HCT116 (cell line): ENCODE results near the gene SKAP1. TPM values are rescaled to one million over a fixed set of nuclear protein-coding genes. Genes with fewer than 3 reads are reported as not detected.
A peak's percentile ranks its signal among the peaks of the same experiment; 100 is the strongest.

ENCODE experiments used
- ATAC-seq: fragments of 200-7000 bp; cut with Tn5 transposase; 2 replicates; pipeline ENCODE4 v1.9.1; 2020; ENCODE audit warnings: mild to moderate bottlenecking, moderate library complexity
- BruUV-seq: library from RNA; stranded (reverse); fragments of 400-500 nt; replicated peaks from 2 replicates; lab custom pipeline; 2021; lab: Mats Ljungman, UMichigan
- CTCF ChIA-PET: fragments of 300-600 bp; sonication (Branson Sonifier 250); formaldehyde crosslinking; loops from one replicate; lab custom pipeline; 2021; ENCODE audit warnings: antibody characterized with exemption; lab: Charles Lee
- POLR2A ChIA-PET: fragments of 300-600, 350-600 bp; sonication (Branson Sonifier 250); formaldehyde crosslinking; loops from one replicate; lab custom pipeline; 2021; ENCODE audit warnings: antibody characterized with exemption; lab: Charles Lee
- RAD21 ChIA-PET, 2 experiments: fragments of 300-600 bp; sonication (Branson Sonifier 250); formaldehyde crosslinking; loops; one replicate each; lab custom pipeline; 2023; ENCODE audit warnings: low total read pairs in 2 of 2; ENCODE audit not compliant: uncharacterized antibody in 2 of 2, unreplicated experiment in 2 of 2, low non-redundant PET in 1 of 2; lab: Charles Lee
- DNase-seq: peaks from one replicate; pipeline ENCODE4 v3.0.0-alpha.2; 2010; ENCODE audit warnings: low read depth, low spot score
- H2AFZ ChIP-seq: fragments of 200-600 bp; shearing (Covaris generic), sonication (generic); 2 replicates; pipeline ENCODE4 v1.6.1; 2017; ENCODE audit warnings: low read depth, mixed run types, mixed read lengths, antibody characterized with exemption, low read length; ENCODE audit not compliant: poor library complexity, severe bottlenecking
- H3K27ac ChIP-seq: 2 replicates; pipeline ENCODE4 v1.5.1; 2012; ENCODE audit warnings: low read depth, low read length
- H3K27me3 ChIP-seq: fragments of 200-600 bp; sonication (generic); 2 replicates; pipeline ENCODE4 v1.6.1; 2016; ENCODE audit warnings: mixed run types, low read length, mixed read lengths; ENCODE audit not compliant: insufficient read depth
- H3K36me3 ChIP-seq, 2 experiments: fragments of 200-500 bp in 1 of 2; fragments of 200-600 bp in 1 of 2; sonication (Bioruptor generic) in 1 of 2; sonication (generic) in 1 of 2; 2 replicates each; pipeline versions ENCODE4 v1.5.1 to v1.6.1; 2014 to 2016; ENCODE audit warnings: low read length in 2 of 2, inconsistent platforms in 1 of 2, mixed read lengths in 1 of 2, mixed run types in 1 of 2; ENCODE audit not compliant: insufficient read depth in 2 of 2, control insufficient read depth in 1 of 2
- H3K4me1 ChIP-seq, 2 experiments: fragments of 200-600 bp in 1 of 2; sonication (generic) in 1 of 2; 2 replicates each; pipeline versions ENCODE4 v1.5.1 to v1.6.1; 2012 to 2017; ENCODE audit warnings: low read length in 2 of 2, inconsistent platforms in 1 of 2, mild to moderate bottlenecking in 1 of 2, mixed read lengths in 1 of 2, mixed run types in 1 of 2, moderate library complexity in 1 of 2; ENCODE audit not compliant: insufficient read depth in 2 of 2, control insufficient read depth in 1 of 2
- H3K4me2 ChIP-seq: fragments of 200-600 bp; sonication (generic); 2 replicates; pipeline ENCODE4 v1.6.1; 2017; ENCODE audit warnings: mixed run types, low read length, mixed read lengths
- H3K4me3 ChIP-seq, 2 experiments: fragments of 200-600 bp in 1 of 2; sonication (generic) in 1 of 2; replicated peaks in 1 of 2; 2 replicates each; pipeline ENCODE4 v1.5.1; 2011 to 2016; ENCODE audit warnings: low read length in 2 of 2, control low read depth in 1 of 2, low read depth in 1 of 2, mild to moderate bottlenecking in 1 of 2, mixed read lengths in 1 of 2, mixed run types in 1 of 2
- H3K79me2 ChIP-seq: fragments of 200-600 bp; sonication (generic); 2 replicates; pipeline ENCODE4 v1.6.1; 2017; ENCODE audit warnings: mild to moderate bottlenecking, mixed run types, low read length, moderate library complexity, mixed read lengths; ENCODE audit not compliant: insufficient read depth
- H3K9ac ChIP-seq: fragments of 200-600 bp; sonication (generic); 2 replicates; pipeline ENCODE4 v1.6.1; 2016; ENCODE audit warnings: low read length, mixed read lengths
- H3K9me2 ChIP-seq: fragments of 200-600 bp; sonication (generic), shearing (Covaris generic); 2 replicates; pipeline ENCODE4 v1.6.1; 2017; ENCODE audit warnings: mixed run types, mild to moderate bottlenecking, moderate library complexity; ENCODE audit not compliant: insufficient read depth
- H3K9me3 ChIP-seq, 2 experiments: fragments of 200-500 bp in 1 of 2; fragments of 200-600 bp in 1 of 2; sonication (Bioruptor generic) in 1 of 2; sonication (generic) in 1 of 2; 2 replicates each; pipeline ENCODE4 v1.6.1; 2014 to 2017; ENCODE audit warnings: low read length in 2 of 2, mixed read lengths in 2 of 2, inconsistent platforms in 1 of 2, low read depth in 1 of 2, mild to moderate bottlenecking in 1 of 2, mixed run types in 1 of 2, moderate library complexity in 1 of 2; ENCODE audit not compliant: control insufficient read depth in 1 of 2, insufficient read depth in 1 of 2
- H4K20me1 ChIP-seq: fragments of 200-600 bp; sonication (generic), shearing (Covaris generic); 2 replicates; pipeline ENCODE4 v1.6.1; 2017; ENCODE audit warnings: mixed run types, mild to moderate bottlenecking, moderate library complexity; ENCODE audit not compliant: insufficient read depth
- ELF1 ChIP-seq: IDR thresholded peaks from 2 replicates; pipeline ENCODE4 v1.6.1; 2012; ENCODE audit warnings: low read depth, borderline replicate concordance
- EZH2phosphoT487 ChIP-seq: fragments of 200-600 bp; IDR thresholded peaks from 2 replicates; pipeline ENCODE4 v1.6.1; 2018; ENCODE audit warnings: antibody characterized with exemption, borderline replicate concordance
- FOSL1 ChIP-seq: IDR thresholded peaks from 2 replicates; pipeline ENCODE4 v1.6.1; 2012; ENCODE audit warnings: low read depth
- JUND ChIP-seq: IDR thresholded peaks from 2 replicates; pipeline ENCODE4 v1.6.1; 2012
- POLR2A ChIP-seq: IDR thresholded peaks from 2 replicates; pipeline ENCODE4 v1.7.0; 2011; ENCODE audit warnings: borderline replicate concordance; ENCODE audit not compliant: insufficient read depth, insufficient read length; ENCODE audit errors: extremely low read depth
- RAD21 ChIP-seq: IDR thresholded peaks from 2 replicates; pipeline ENCODE4 v1.6.1; 2012; ENCODE audit warnings: low read depth, mild to moderate bottlenecking
- SIN3A ChIP-seq: IDR thresholded peaks from 2 replicates; pipeline ENCODE4 v1.6.1; 2012; ENCODE audit warnings: low read depth
- SP1 ChIP-seq: IDR thresholded peaks from 2 replicates; pipeline ENCODE4 v1.6.1; 2012; ENCODE audit warnings: low read depth
- intact Hi-C: fragments of 100-400 bp; cut with micrococcal nuclease; formaldehyde crosslinking; loops from 2 replicates; pipeline ENCODE4 v1.10.0; 2022
- total RNA-seq: library from RNA; stranded (reverse); gene quantifications from one replicate; pipeline ENCODE4 v1.2.1, GENCODE V29; 2021; ENCODE audit not compliant: unreplicated experiment
- TF ChIP-seq, protein P1 (sequence below): IDR thresholded peaks from 2 replicates; pipeline ENCODE4 v1.6.1; 2011; ENCODE audit warnings: mild to moderate bottlenecking, low read length, moderate library complexity; ENCODE audit not compliant: insufficient replicate concordance; ENCODE audit errors: extremely low read depth
- TF ChIP-seq, protein P2 (sequence below): IDR thresholded peaks from 2 replicates; pipeline ENCODE4 v1.6.1; 2012
- TF ChIP-seq, protein P3 (sequence below), 3 experiments: fragments of 200-600 bp in 1 of 3; sonication (generic) in 1 of 3; IDR thresholded peaks in 2 of 3; conservative IDR thresholded peaks in 1 of 3; 2 replicates each; pipeline ENCODE4 v1.5.1; 2012 to 2017; ENCODE audit warnings: low read depth in 2 of 3, low read length in 2 of 3, antibody characterized with exemption in 1 of 3, borderline replicate concordance in 1 of 3, control low read depth in 1 of 3, mild to moderate bottlenecking in 1 of 3, mixed read lengths in 1 of 3, mixed run types in 1 of 3, moderate library complexity in 1 of 3; ENCODE audit not compliant: insufficient read depth in 1 of 3

Gene SKAP1
- total RNA-seq, 1 experiment from 2014 or later, result 12.4 TPM

DNA sequence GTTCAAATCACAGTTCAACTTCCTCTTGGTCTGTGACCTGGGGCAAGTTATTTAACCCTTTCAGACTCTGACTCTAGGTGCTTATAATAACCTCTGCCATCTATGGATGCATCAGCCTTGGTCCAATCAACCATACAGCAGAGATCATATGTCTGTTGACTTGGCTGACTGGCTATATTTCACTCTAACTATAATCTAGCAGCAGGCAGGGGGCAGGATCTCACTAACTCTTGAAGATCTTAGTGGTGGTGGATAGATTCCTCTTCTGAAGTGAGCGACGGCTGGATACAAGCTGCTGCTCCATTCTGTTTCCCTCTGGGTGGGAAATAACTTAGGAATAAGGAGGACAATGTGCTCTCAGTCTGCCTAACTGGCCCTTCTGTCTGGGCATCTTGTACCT, 146.6 kb downstream of the SKAP1 start:
- H3K4me2 ChIP-seq, result no peak overlapping the region
- ChIA-PET RAD21 (no interaction called here), POLR2A (interaction anchor here (2.1 kb wide), 1 partner anchor 18 kb away, joined by 6 read pairs; no protein-coding TSS in a partner anchor), CTCF (interaction anchor here (16.8 kb wide), 1 partner anchor 21 kb away, joined by 152 read pairs; no protein-coding TSS in a partner anchor)
- H3K79me2 ChIP-seq, result no peaks in the 10 kb centered on the region
- H3K27me3 ChIP-seq, result no peaks in the 10 kb centered on the region
- no peak for TF ChIP-seq JUND
- no peak for TF ChIP-seq POLR2A
- TF ChIP-seq, protein P1, sequence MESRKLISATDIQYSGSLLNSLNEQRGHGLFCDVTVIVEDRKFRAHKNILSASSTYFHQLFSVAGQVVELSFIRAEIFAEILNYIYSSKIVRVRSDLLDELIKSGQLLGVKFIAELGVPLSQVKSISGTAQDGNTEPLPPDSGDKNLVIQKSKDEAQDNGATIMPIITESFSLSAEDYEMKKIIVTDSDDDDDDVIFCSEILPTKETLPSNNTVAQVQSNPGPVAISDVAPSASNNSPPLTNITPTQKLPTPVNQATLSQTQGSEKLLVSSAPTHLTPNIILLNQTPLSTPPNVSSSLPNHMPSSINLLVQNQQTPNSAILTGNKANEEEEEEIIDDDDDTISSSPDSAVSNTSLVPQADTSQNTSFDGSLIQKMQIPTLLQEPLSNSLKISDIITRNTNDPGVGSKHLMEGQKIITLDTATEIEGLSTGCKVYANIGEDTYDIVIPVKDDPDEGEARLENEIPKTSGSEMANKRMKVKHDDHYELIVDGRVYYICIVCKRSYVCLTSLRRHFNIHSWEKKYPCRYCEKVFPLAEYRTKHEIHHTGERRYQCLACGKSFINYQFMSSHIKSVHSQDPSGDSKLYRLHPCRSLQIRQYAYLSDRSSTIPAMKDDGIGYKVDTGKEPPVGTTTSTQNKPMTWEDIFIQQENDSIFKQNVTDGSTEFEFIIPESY, result no peak
- no peak for TF ChIP-seq RAD21
- TF ChIP-seq SIN3A, result no peak
- TF ChIP-seq, protein P2, sequence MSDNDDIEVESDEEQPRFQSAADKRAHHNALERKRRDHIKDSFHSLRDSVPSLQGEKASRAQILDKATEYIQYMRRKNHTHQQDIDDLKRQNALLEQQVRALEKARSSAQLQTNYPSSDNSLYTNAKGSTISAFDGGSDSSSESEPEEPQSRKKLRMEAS, result no peak
- no peak overlapping the region for H3K9ac ChIP-seq
- H2AFZ ChIP-seq, result no peak overlapping the region
- H3K9me3 ChIP-seq, result no peaks in the 10 kb centered on the region
- H3K36me3 ChIP-seq, result no peaks in the 10 kb centered on the region
- no peaks in the 10 kb centered on the region for H4K20me1 ChIP-seq
- no TSS peak for BruUV-seq
- H3K4me3 ChIP-seq, result no peak overlapping the region
- H3K9me2 ChIP-seq, result no peaks in the 10 kb centered on the region
- ATAC-seq (peak; percentile 61), DNase-seq (no peak)
- H3K27ac ChIP-seq, result no peak overlapping the region
- peaks cover 0 to 10% of the 10 kb centered on the region in 2 experiments; a peak in 2 of 4 replicates for H3K4me1 ChIP-seq
- intact Hi-C loops, result no loop called here

DNA sequence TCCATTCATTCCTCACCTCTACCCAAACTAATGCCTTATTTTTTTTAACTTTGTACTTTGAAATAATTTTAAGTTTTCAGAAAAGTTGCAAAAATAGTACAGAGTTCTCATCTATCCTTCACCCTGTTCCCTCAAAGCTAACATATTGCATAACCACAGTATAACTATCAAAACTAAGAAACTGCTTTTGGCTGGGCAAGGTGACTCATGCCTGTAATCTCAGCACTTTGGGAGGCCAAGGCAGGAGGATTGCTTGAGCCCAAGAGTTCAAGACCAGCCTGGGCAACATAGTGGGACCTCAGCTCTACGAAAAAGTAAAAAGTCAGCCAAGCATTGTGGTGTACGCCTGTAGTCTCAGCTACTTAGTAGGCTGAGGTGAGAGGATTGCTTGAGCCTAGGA, 147.7 kb downstream of the SKAP1 start:
- ChIA-PET CTCF (interaction anchor here (16.8 kb wide), 1 partner anchor 20 kb away, joined by 152 read pairs; no protein-coding TSS in a partner anchor), POLR2A (interaction anchor here (2.1 kb wide), 1 partner anchor 17 kb away, joined by 6 read pairs; no protein-coding TSS in a partner anchor)
- no peak overlapping the region for H3K4me3 ChIP-seq
- TF ChIP-seq ELF1 (no peak), SP1 (no peak), EZH2phosphoT487 (no peak), FOSL1 (no peak)
- TF ChIP-seq, protein P3, sequence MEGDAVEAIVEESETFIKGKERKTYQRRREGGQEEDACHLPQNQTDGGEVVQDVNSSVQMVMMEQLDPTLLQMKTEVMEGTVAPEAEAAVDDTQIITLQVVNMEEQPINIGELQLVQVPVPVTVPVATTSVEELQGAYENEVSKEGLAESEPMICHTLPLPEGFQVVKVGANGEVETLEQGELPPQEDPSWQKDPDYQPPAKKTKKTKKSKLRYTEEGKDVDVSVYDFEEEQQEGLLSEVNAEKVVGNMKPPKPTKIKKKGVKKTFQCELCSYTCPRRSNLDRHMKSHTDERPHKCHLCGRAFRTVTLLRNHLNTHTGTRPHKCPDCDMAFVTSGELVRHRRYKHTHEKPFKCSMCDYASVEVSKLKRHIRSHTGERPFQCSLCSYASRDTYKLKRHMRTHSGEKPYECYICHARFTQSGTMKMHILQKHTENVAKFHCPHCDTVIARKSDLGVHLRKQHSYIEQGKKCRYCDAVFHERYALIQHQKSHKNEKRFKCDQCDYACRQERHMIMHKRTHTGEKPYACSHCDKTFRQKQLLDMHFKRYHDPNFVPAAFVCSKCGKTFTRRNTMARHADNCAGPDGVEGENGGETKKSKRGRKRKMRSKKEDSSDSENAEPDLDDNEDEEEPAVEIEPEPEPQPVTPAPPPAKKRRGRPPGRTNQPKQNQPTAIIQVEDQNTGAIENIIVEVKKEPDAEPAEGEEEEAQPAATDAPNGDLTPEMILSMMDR (IDR thresholded peaks at IDR 0.05 in 2 of 3, conservative IDR thresholded peaks at IDR 0.05 in 1 of 3; ENCODE audit: borderline replicate concordance in 1 of 3, insufficient read depth in 1 of 3, low read depth in 2 of 3, low read length in 2 of 3), result no peak
- TF ChIP-seq, all 23 proteins: peak for 0
- Histone ChIP-seq H3K4me1 (peaks cover 0 to 10% of the 10 kb centered on the region in 2 experiments; a peak in 2 of 4 replicates), H3K9me2 (no peaks in the 10 kb centered on the region), H3K27me3 (no peaks in the 10 kb centered on the region), H3K79me2 (no peaks in the 10 kb centered on the region), H2AFZ (no peak overlapping the region), H3K4me2 (no peak overlapping the region), H3K36me3 (no peaks in the 10 kb centered on the region), H4K20me1 (no peaks in the 10 kb centered on the region), H3K9me3 (no peaks in the 10 kb centered on the region), H3K9ac (no peak overlapping the region), H3K27ac (no peak overlapping the region)
- RAD21 ChIA-PET, result no interaction called here
- ATAC-seq, result no peak
- intact Hi-C loops, result no loop called here
- DNase-seq, result no peak
- no TSS peak for BruUV-seq
